Loucy (cell line): ENCODE results near the gene DTNA.

ENCODE experiments used
- H2AFZ ChIP-seq: fragments of 200-600 bp; sonication (generic); 2 replicates; pipeline ENCODE4 v1.6.0; 2016; ENCODE audit warnings: antibody characterized with exemption, mild to moderate bottlenecking, low read length, moderate library complexity
- H3F3A ChIP-seq: fragments of 200-600 bp; 2 replicates; pipeline ENCODE4 v1.6.0; 2016; ENCODE audit warnings: antibody characterized with exemption, low read depth, mild to moderate bottlenecking
- H3K27me3 ChIP-seq: fragments of 200-600 bp; sonication (generic); 2 replicates; pipeline ENCODE4 v1.6.1; 2014; ENCODE audit warnings: low read length, mild to moderate bottlenecking; ENCODE audit not compliant: insufficient read depth, poor library complexity, severe bottlenecking
- H3K36me3 ChIP-seq: fragments of 200-600 bp; sonication (generic); 2 replicates; pipeline ENCODE4 v1.6.1; 2016; ENCODE audit warnings: low read length; ENCODE audit not compliant: insufficient read depth
- H3K4me1 ChIP-seq: fragments of 200-600 bp; sonication (generic); 2 replicates; pipeline ENCODE4 v1.5.1; 2014; ENCODE audit warnings: low read length, mild to moderate bottlenecking; ENCODE audit not compliant: insufficient read depth, poor library complexity, severe bottlenecking
- H3K4me2 ChIP-seq: fragments of 200-600 bp; sonication (generic); 2 replicates; pipeline ENCODE4 v1.6.0; 2014; ENCODE audit warnings: antibody characterized with exemption, low read length, low read depth, mild to moderate bottlenecking; ENCODE audit not compliant: poor library complexity, severe bottlenecking
- H3K4me3 ChIP-seq: fragments of 200-600 bp; sonication (generic); 2 replicates; pipeline ENCODE4 v1.5.1; 2014; ENCODE audit warnings: low read length, mild to moderate bottlenecking, mixed read lengths; ENCODE audit not compliant: poor library complexity, severe bottlenecking
- H3K79me2 ChIP-seq: fragments of 200-600 bp; sonication (generic); 2 replicates; pipeline ENCODE4 v1.6.1; 2014; ENCODE audit warnings: low read length; ENCODE audit not compliant: insufficient read depth
- H3K9ac ChIP-seq: fragments of 200-600 bp; sonication (generic); 2 replicates; pipeline ENCODE4 v1.6.0; 2014; ENCODE audit warnings: mild to moderate bottlenecking, low read depth, low read length, moderate library complexity; ENCODE audit not compliant: poor library complexity, severe bottlenecking
- H3K9me2 ChIP-seq: fragments of 200-600 bp; sonication (generic); replicated peaks from 2 replicates; pipeline ENCODE4 v1.6.1; 2016; ENCODE audit warnings: low read depth, low read length, mixed read lengths
- H3K9me3 ChIP-seq: fragments of 200-600 bp; sonication (generic); 2 replicates; pipeline ENCODE4 v1.6.1; 2014; ENCODE audit warnings: mild to moderate bottlenecking, antibody characterized with exemption, low read length, low read depth; ENCODE audit not compliant: insufficient read depth
- H4K20me1 ChIP-seq: fragments of 200-600 bp; sonication (generic); 2 replicates; pipeline ENCODE4 v1.6.0; 2014; ENCODE audit warnings: antibody characterized with exemption, low read length, mild to moderate bottlenecking; ENCODE audit not compliant: insufficient read depth, poor library complexity, severe bottlenecking
- EZH2phosphoT487 ChIP-seq: fragments of 200-600 bp; IDR thresholded peaks from 2 replicates; pipeline ENCODE4 v1.6.1; 2018; ENCODE audit warnings: antibody characterized with exemption, mild to moderate bottlenecking, moderate library complexity, borderline replicate concordance
- TF ChIP-seq, protein P1 (sequence below): fragments of 200-600 bp; sonication (generic); conservative IDR thresholded peaks from 2 replicates; pipeline ENCODE4 v1.5.1; 2014; ENCODE audit warnings: mild to moderate bottlenecking, antibody characterized with exemption, low read length

DTNA gene

DNA sequence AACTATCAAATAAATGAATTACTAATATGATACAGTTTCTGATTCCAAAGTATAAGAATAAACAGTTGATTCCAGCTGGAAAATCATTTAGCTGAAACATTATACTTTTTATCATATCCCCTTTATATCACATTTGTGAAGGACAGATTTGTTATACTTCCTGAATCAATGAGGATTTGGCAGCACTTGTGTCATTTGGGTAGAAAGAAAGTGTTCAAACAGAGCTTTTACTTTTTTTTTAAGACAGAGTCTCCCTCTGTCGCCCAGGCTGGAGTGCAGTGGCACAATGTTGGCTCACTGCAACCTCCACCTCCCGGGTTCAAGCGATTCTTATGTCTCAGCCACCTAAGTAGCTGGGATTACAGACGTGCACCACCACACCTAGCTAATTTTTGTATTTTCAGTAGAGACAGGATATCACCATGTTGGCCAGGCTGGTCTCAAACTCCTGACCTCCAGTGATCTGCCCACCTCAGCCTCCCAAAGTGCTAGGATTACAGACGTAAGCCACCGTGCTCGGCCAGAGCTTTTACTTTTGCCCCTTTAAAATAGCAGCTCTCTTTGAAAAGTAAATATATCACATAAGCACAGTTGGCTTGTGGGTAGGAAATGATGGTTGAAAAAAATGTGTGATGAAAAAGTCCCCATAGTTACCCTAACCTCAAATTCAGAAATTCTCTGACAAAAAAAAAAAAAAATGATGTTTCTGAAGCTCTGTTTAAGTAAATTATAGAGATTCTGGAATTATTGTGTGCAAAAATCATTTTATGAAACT is 95.2 kb downstream of the DTNA start:
- TF ChIP-seq, protein P1, sequence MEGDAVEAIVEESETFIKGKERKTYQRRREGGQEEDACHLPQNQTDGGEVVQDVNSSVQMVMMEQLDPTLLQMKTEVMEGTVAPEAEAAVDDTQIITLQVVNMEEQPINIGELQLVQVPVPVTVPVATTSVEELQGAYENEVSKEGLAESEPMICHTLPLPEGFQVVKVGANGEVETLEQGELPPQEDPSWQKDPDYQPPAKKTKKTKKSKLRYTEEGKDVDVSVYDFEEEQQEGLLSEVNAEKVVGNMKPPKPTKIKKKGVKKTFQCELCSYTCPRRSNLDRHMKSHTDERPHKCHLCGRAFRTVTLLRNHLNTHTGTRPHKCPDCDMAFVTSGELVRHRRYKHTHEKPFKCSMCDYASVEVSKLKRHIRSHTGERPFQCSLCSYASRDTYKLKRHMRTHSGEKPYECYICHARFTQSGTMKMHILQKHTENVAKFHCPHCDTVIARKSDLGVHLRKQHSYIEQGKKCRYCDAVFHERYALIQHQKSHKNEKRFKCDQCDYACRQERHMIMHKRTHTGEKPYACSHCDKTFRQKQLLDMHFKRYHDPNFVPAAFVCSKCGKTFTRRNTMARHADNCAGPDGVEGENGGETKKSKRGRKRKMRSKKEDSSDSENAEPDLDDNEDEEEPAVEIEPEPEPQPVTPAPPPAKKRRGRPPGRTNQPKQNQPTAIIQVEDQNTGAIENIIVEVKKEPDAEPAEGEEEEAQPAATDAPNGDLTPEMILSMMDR, result no peak
- TF ChIP-seq EZH2phosphoT487, result no peak
- no peaks in the 10 kb centered on the region for H3K9me2 ChIP-seq
- no peaks in the 10 kb centered on the region for H3F3A ChIP-seq
- no peaks in the 10 kb centered on the region for H3K79me2 ChIP-seq
- H3K27me3 ChIP-seq, result no peaks in the 10 kb centered on the region
- H3K9ac ChIP-seq, result no peak overlapping the region
- no peak overlapping the region for H3K4me3 ChIP-seq
- H4K20me1 ChIP-seq, result no peaks in the 10 kb centered on the region
- no peaks in the 10 kb centered on the region for H3K4me1 ChIP-seq
- H2AFZ ChIP-seq, result no peak overlapping the region
- no peaks in the 10 kb centered on the region for H3K36me3 ChIP-seq
- no peaks in the 10 kb centered on the region for H3K9me3 ChIP-seq
- H3K4me2 ChIP-seq, result no peak overlapping the region

DNA sequence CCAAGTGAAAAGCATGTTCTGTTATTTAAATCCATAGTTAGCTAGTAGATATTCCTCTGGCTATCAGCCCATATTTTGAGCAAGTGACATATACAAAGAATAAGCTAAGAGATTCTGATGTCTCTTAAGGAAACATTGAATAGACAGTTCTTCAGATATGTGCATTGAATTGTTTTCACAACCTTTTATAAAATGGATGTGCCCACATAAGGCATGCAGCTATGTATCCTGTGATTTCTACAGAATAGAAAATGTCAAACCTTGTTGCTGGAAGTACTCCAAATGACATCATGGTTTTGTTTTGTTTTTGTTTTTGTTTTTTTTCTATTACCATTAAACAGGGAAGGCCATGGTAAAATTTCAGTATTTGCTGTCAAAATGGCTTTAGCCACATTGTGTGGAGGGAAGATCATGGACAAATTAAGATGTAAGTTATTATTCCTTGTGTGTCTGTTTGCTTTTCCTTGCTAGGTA is 95.8 kb downstream of the DTNA start:
- Histone ChIP-seq H3K27me3 (no peaks in the 10 kb centered on the region), H3K4me3 (no peak overlapping the region), H3K36me3 (no peaks in the 10 kb centered on the region), H2AFZ (no peak overlapping the region), H3K9ac (no peak overlapping the region), H3K79me2 (no peaks in the 10 kb centered on the region), H3K9me2 (no peaks in the 10 kb centered on the region), H4K20me1 (no peaks in the 10 kb centered on the region), H3F3A (no peaks in the 10 kb centered on the region), H3K4me1 (no peaks in the 10 kb centered on the region), H3K4me2 (no peak overlapping the region), H3K9me3 (no peaks in the 10 kb centered on the region)
- TF ChIP-seq EZH2phosphoT487, result no peak
- TF ChIP-seq, protein P1, result no peak

DNA sequence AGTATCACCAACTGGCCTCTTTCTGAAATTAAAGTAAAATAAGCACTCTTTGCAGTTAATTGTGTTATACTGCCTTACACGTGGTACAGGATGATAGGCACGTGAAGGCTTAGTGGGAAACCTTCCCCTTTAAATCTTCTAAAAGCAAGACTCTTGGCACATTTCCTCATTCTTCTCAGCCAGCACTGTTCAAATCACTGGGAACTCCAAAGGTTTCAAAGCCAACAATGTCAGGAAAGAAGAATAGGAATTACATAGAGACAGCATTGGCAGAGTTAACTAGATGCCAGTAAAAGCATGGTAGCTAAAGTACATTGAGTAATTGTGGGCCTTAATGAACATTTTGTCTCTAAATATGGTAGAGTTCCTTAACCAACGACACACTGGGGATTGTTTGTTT is 96.4 kb downstream of the DTNA start:
- TF ChIP-seq, protein P1, result no peak
- TF ChIP-seq EZH2phosphoT487, result no peak
- H3K79me2 ChIP-seq, result no peaks in the 10 kb centered on the region
- H3F3A ChIP-seq, result no peaks in the 10 kb centered on the region
- no peak overlapping the region for H3K9ac ChIP-seq
- no peaks in the 10 kb centered on the region for H3K27me3 ChIP-seq
- no peaks in the 10 kb centered on the region for H3K9me2 ChIP-seq
- H3K4me2 ChIP-seq, result no peak overlapping the region
- no peaks in the 10 kb centered on the region for H3K9me3 ChIP-seq
- no peaks in the 10 kb centered on the region for H3K4me1 ChIP-seq
- H3K36me3 ChIP-seq, result no peaks in the 10 kb centered on the region
- no peaks in the 10 kb centered on the region for H4K20me1 ChIP-seq
- no peak overlapping the region for H2AFZ ChIP-seq
- no peak overlapping the region for H3K4me3 ChIP-seq
